Activated effector memory CD4-positive, alpha-beta T cell treated with Interleukin-2 at 50 U/mL for 16 hours (primary cell): ENCODE data around the gene PDE4DIP.
"Not testable (repeated sequence)": the region's sequence is repeated elsewhere in the genome, so short reads cannot be mapped to it uniquely, and the experiment has no call there.

Experiments
- DNase-seq: peaks from one replicate; pipeline ENCODE4 v3.0.0-alpha.2; 2020

The PDE4DIP gene

DNA sequence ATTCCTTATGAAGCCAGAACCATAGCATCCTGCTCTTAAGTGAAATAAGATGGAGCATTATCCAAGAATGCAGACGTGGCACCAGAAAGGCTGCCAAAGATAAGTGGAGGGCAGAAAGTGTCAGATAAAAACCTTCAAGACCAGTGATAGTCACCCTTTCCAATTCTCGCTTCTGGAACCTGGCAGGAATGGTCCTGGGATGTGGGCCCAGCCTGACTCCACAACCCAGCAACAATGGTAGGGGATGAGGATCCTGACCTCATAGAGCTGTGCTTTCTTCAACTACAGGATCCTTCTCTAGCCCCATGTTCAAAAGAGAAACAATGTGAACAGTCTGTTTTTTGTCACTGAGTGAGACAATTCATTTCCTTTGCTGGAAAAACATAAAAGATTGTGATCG is 145.2 kb downstream of the PDE4DIP start:
- DNase-seq, result not testable (repeated sequence)

DNA sequence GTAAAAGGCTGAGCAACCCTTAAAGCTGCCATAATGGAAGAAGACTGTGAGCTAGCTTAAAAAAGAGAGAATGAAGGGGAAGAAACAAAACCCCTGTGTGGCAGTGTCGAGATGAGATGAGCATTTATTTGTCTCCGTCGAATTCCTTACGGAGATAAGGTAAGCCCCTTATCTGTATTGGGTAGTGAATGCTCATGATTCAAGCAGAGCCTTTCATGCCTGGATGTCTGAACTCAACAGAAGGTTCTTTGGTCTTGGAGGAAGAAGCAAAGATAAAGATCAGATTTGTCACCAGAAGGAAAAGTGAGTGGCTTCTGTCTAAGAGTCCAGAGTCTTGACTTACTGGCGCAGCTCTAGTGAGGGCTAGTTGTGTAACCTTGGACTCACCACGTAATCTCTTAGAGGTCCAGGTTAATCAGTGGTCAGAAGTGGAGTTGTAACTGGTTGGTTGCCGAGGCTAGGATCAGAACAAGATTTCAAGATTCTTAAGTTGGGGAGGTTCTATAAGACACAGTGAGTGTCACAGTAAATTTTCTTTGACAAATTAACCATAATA is 146.1 kb downstream of the PDE4DIP start:
- not testable (repeated sequence) for DNase-seq

DNA sequence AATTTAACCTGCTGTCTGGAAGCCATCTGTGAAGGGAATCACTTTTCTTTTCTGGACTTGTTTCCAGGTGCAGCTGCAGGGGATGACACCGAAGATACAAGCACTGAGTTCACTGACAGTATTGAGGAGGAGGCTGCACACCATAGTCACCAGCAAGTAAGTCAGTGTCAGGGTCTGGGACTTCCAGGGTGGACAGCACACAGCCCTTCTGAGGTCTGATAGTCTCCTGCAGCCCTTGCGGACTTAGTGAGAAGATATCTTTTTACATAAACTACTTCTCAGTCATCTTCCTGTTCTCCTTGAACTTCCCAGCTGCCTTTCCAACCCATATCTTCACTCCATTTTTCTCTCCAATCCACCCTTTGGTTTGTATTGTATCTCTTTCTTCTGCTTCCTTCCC is 147.6 kb downstream of the PDE4DIP start:
- not testable (repeated sequence) for DNase-seq

DNA sequence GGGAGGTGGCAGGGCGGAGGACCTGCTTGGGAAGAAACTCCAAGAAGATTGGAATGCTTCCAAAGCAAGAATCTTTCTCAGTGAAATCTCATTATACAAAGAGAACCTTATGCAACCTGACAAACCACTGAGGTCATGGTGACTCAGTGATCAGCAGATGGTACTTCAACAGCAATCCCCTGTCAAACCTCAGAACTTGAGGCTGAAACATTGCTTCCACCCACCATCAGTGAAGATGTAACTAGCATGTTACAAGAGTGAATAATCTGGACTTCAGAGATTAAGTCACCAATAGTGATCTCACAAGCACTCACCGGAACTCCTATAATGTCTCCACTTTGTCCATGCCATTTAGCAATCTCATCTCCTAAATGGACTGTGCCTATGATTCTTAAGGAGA is 148.1 kb downstream of the PDE4DIP start:
- DNase-seq, result not testable (repeated sequence)

DNA sequence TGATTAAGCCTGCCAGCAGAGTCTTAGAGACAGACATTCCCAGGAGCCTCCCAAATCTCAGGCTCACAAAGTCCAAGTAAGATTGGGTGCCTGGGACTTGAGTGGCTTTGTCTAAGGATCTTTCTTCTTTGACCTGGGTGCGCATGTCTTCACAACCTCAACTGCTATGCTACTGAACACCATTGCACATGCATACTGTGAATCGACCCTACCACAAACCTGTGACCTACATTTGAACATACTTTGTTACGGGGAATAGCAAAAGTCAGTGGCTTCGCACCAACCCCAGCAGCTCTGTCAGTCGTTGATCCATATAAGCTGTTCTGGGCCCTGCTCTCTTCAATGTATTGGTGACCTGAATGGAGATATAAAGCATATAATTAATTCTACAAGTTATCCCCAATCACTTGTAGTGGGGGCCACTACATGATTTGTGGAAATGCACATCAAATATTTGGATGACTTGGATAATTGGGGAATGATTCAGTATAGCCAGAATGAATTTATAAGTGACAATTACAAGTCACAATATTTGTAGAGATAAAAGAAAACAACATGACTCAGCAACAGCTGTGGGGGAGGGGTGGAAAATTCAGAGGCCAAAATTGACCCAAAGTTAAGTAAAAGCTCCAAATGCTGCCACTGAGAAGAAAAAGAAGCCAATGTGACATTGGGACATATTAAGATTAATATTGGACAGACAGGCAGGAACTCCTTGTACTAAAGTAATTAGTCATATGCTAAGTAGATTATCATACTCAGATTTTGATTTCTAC is 152.4 kb downstream of the PDE4DIP start:
- not testable (repeated sequence) for DNase-seq

DNA sequence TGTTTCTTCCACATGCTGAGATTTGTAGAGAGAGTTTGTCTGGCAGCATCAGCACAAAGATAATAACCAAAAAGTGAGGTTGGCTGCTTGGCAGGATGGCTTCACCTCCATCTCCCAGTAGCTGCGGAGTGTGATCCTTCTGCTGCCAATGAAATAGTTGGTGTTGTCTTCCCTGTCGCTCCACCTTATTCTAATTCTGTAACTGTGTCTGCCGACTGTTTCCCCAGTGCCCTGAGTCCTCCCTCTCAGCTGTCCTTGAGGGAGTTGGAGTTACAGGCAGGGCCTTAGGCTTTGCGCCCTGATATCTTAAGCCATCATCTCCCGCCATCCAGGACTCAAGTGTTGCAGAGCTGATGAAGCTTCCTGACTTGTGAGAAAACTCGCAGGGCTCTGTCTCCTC is 153.2 kb downstream of the PDE4DIP start:
- not testable (repeated sequence) for DNase-seq

DNA sequence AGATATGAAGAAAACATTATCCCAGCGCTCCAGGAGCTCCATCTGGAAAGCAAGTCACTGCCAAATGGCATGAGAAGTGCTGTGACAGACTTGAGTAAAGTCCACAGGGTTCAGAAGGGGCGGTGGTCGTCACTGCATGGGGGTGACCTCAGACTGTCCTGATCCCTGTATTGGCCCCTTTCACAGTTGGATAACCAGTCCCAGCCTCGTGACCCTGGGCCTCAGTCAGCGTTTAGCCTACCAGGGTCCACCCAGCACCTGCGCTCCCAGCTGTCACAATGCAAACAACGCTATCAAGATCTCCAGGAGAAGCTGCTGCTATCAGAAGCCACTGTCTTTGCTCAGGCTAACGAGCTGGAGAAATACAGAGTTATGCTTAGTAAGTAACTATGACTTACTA is 158.4 kb downstream of the PDE4DIP start:
- DNase-seq, result not testable (repeated sequence)

DNA sequence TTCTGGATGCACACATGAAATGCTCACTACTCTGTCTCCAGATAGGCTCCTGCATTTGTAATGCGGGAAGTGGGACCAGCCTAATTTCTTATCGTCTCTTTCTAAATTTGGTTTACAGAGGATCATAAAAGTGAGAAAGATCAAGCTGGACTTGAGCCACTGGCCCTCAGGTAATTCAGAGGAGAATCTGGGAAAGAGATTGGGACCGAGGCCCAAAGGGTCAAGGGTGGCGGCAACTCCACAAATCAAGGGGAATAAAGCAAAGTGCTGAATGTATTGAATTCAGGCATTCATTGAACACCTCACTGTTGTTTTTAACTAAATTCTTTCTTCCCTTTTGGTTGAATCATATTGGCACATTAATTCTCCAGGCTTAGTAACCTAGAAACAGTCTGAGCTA is 164.1 kb downstream of the PDE4DIP start:
- not testable (repeated sequence) for DNase-seq

DNA sequence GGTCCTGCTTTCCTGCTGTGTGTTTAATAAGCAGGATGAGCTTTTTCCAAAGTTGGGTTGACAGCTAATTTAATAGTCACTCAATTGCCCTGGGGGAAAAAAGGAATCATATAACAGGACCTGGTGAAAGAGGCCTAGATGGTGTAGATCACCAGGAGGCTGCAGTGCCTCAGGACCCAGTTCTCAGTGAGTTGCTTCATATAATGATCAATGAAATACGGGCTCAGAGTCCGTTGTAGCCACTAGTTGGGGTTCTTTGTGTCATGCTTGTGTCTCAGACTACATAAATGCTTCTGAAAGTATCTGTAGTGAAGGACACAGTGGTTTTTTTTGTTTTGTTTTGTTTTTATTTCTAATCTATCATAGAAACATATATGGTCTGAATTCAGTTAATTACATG is 164.5 kb downstream of the PDE4DIP start:
- not testable (repeated sequence) for DNase-seq

DNA sequence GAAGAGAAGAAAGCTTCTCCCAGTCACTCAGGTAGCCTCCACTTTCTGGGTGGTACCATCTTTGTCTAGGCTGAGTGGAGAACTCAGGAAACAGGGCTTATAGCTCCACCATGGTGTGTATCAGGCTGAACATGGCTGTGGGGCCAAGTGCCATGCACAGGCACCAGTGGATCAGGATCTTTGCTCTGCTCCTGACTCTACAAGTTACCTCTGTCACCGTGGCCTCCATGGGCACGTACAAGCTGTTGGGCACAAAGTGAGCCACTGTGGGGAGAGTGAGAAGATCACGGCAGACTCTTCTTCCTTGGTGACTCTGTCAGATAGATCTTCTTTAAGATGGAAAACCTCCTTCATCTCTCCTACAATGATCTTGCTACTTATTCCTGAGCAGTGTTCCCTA is 165.5 kb downstream of the PDE4DIP start:
- DNase-seq, result not testable (repeated sequence)

DNA sequence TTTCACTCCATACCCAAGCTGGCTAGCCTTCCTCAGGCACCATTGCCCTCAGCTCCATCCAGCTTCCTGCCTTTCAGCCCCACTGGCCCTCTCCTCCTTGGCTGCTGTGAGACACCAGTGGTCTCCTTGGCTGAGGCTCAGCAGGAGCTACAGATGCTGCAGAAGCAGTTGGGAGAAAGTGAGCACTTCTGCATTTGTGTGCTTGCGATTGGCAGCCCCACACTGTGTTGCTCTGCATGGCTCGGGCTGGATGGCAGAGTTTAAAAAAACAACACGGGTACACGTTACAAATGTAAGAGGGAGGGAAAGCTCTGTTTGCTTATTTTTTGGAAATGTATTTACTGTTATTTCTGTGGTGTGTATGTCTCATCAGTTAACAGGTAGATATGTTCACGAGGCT is 168.4 kb downstream of the PDE4DIP start:
- DNase-seq, result not testable (repeated sequence)

DNA sequence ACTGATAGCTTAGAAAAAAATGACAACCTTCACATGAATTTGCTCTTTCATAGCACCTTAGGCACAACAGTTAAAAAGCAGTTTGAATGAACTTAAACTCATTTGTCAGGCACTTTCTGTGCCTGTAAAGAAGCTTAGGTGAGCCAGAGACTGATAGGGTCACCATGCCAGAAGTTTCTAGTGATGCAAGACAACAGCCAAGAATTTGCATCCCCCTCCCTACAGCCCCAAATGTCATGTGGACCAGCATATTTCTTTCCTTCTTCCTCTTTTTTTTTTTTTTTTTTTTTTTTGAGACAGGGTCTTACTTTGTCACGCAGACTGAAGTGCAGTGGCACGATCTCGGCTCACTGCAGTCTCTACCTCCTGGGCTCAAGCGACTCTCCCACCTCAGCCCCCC is 169.3 kb downstream of the PDE4DIP start:
- not testable (repeated sequence) for DNase-seq

DNA sequence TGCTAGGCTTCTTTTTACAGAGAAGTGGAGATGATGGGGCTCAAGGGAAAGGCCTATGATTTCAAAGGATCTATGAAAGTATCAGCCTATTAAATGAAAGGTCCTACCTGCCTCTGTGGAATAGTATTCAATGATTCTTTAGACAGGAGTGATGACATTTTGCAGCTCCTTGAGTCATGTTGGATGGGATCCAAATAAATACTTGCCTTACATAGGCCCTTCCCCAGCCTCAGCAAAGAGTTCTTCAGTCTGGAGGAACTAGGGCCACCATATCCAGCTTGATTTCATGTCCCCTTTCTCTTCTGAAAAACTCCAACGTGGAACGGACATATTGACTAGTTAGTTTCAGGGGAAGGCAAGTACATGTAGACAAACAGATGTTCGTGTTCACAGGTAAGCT is 171.3 kb downstream of the PDE4DIP start:
- not testable (repeated sequence) for DNase-seq

DNA sequence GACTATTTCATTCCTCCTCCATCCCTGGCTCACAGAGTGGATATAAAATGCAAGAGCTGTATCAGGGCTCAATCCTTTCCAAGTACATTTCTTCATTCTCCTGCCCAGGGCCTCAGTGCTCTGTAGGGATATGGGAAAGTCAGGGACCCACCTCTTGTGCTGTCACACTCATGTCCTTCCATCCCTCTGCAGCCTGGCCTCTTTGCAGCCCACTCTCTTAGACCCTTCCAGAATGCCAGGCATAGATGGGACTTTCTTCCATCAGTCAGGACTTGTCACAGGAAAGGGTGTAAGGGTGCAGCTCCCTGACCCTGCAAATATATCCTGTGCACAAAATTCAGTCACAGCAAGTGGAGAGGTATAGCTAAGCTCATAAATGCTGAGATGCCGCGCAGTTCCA is 172.4 kb downstream of the PDE4DIP start:
- not testable (repeated sequence) for DNase-seq

DNA sequence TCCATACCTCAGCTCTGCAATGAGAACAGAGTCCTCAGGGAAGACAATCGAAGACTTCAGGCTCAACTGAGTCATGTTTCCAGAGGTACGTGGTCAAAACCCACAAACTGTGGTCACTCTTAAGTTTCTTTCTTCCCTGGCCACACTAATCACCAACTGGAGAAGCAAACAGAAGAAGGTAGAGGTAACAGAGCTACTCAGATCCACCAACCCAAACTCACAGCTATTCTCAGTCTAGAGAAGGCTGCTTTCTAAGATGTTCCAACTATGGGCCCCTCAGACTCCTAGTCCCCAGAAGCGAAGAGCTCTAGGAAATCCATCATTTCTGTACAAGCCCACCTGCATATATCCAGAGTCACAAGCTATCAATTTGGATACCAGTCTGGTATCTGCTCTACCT is 174.3 kb downstream of the PDE4DIP start:
- DNase-seq, result not testable (repeated sequence)

DNA sequence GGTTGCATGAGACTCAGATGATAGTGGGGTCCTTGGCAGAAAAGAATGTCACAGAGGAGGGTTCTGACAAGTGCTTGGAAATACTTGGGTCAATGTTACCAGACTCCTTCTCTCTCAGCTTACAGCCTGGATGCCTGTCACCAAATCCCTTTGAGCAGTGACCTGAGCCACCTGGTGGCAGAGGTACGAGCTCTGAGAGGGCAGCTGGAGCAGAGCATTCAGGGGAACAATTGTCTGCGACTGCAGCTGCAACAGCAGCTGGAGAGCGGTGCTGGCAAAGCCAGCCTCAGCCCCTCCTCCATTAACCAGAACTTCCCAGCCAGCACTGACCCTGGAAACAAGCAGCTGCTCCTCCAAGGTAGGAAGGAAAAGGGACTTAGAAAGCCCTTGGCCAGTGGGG is 180.1 kb downstream of the PDE4DIP start:
- not testable (repeated sequence) for DNase-seq

DNA sequence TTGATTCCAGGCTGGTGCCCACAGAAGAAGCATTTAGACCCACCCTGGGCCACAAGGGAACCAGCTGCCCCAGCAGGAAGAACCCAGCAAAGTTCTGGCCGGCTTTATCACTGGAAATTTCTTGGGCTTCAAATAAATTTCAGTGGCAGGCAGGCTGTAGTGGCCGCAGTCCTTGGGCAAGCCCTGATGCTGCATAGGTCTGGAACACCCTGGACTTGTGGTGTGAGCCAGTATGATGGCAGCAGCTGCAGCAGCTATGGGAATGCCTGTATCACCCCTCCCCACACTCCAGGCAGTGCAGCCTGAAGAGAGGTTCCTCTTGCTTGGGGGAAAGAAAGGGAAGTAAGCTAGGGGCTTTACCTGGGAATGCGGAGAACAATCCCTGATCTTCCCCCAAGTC is 189.7 kb downstream of the PDE4DIP start:
- DNase-seq, result not testable (repeated sequence)

DNA sequence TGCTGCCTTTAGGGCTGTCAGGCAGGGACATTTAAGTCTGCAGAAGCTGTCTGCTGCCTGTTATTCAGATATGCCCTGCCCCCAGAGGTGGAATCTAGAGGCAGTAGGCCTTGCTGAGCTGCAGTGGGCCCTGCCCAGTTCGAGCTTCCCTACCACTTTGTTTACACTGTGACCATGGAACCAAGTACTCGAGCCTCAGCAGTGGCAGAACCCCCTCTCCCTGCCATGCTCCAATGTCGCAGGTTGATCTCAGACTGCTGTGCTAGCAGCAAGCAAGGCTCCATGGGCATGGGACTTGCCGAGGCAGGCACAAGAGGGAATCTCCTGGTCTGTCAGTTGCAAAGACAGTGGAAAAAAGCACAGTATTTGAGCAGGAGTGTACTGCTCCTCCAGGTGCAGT is 198.8 kb downstream of the PDE4DIP start:
- DNase-seq, result not testable (repeated sequence)

DNA sequence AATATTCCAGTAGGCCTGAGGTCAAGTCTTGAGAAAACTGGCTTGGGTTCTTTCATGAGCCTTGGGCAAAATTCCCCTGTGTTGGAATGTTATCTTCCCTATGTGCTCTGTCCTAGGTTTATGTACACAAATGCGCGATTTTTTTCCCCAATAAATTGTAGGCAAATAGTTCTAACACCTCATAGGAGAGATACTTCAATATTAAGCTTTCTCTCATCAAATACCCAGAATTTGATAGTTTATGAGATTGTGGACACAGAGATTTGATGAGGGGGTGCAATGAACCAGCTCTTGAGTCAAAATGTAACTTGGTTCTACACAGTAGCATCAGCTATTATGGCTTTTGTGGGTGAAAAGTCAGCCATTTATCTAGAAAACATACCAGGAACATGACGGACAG is 220.4 kb downstream of the PDE4DIP start:
- DNase-seq, result not testable (repeated sequence)

DNA sequence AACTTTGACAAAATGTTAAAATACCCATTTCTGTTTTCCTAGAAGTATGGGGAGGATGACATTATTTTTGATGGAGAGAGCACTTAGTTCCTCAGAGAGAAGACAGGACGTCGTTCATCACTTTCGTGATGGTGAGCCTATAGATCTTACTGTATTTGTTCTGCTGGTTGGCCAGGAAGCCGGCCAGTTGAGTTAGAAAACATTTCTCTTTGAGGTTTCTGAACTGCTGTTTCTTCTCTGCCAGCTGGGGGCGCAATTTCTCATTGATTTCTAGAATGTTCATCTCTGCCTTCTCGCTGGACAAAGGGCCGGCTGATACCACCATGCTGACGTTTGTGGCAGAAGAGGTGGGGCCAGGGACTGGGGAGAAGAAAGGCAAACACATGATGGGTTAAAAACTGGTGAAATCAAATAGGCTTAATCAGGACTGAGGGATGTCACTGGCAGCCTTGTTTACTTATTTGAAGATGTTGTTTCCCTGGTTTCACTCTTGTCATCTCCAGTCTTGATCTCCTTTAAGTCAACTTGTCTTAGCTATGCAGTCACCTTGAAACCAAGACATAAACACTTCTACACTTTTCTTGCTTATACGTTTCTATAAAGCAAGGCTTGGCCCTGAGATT is 231.4 kb downstream of the PDE4DIP start:
- DNase-seq, result not testable (repeated sequence)
